Activated CD8-positive, alpha-beta T cell treated with anti-CD3 and anti-CD28 coated beads for 36 hours (primary cell): ENCODE data around the gene KBTBD8. TPM values are rescaled to one million over a fixed set of nuclear protein-coding genes. Genes with fewer than 3 reads are reported as not detected.

Experiments
- ATAC-seq: fragments of 200-7000 bp; cut with Tn5 transposase; one replicate; pipeline ENCODE4 v1.10.0; 2021; ENCODE audit warnings: mild to moderate bottlenecking, moderate library complexity
- CTCF ChIA-PET: fragments of 350-600 bp; sonication (Branson Sonifier 250); formaldehyde crosslinking; loops from one replicate; lab custom pipeline; 2021; ENCODE audit warnings: antibody characterized with exemption; lab: Charles Lee
- POLR2A ChIA-PET: fragments of 350-600 bp; sonication (Branson Sonifier 250); formaldehyde crosslinking; loops from one replicate; lab custom pipeline; 2021; ENCODE audit warnings: antibody characterized with exemption; lab: Charles Lee
- DNase-seq: peaks from one replicate; pipeline ENCODE4 v3.0.0-alpha.2; 2020
- H3K27ac Mint-ChIP-seq: one replicate; pipeline ENCODE4 v1.8.0; 2021; ENCODE audit warnings: mild to moderate bottlenecking, mixed read lengths
- H3K27me3 Mint-ChIP-seq: one replicate; pipeline ENCODE4 v1.8.0; 2021; ENCODE audit warnings: mixed read lengths
- H3K36me3 Mint-ChIP-seq: one replicate; pipeline ENCODE4 v1.8.0; 2021; ENCODE audit warnings: low read depth, mixed read lengths
- H3K4me1 Mint-ChIP-seq: one replicate; pipeline ENCODE4 v1.8.0; 2021; ENCODE audit warnings: low read depth, mixed read lengths
- H3K4me3 Mint-ChIP-seq: one replicate; pipeline ENCODE4 v1.8.0; 2021; ENCODE audit warnings: mild to moderate bottlenecking, moderate library complexity, mixed read lengths
- H3K9me3 Mint-ChIP-seq: one replicate; pipeline ENCODE4 v1.8.0; 2021; ENCODE audit warnings: mixed read lengths
- intact Hi-C: fragments of 100-400 bp; cut with micrococcal nuclease; formaldehyde crosslinking; loops from one replicate; pipeline ENCODE4 v1.10.0; 2022
- total RNA-seq, 2 experiments: library from RNA; stranded (reverse); gene quantifications; one replicate each; pipeline ENCODE4 v1.2.3, GENCODE V29; 2021
- TF ChIP-seq, protein P1 (sequence below): fragments of 200-600 bp; IDR thresholded peaks from one replicate; pipeline ENCODE4 v1.8.0; 2022; ENCODE audit warnings: antibody characterized with exemption, mild to moderate bottlenecking

The KBTBD8 gene
- total RNA-seq, 2 experiments from 2014 or later, result 10.9 to 11.1 TPM

DNA sequence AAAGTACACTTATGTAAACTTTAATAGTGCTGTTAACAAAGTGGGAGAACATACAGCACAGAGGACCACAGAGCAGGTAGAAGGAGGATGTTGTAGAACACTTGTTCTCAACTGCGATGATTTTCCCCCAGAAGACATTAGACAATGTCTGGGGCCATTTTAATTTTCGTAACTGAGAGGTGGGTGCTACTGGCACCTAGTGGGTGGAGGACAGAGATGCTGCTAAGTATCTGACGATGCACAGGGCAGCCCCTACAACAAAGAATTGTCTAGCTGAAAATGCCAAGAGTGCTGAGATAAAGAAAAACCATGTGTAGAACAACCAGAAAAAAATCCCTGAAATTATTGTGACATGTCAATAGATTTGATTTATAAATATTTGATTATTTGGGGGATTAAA lies 5.0 kb upstream of the KBTBD8 start:
- no peaks in the 10 kb centered on the region for H3K9me3 Mint-ChIP-seq
- H3K27ac Mint-ChIP-seq, result no peak overlapping the region
- H3K36me3 Mint-ChIP-seq, result no peaks in the 10 kb centered on the region
- H3K27me3 Mint-ChIP-seq, result peaks cover 14% of the 10 kb centered on the region
- no peak for ATAC-seq
- TF ChIP-seq, protein P1, sequence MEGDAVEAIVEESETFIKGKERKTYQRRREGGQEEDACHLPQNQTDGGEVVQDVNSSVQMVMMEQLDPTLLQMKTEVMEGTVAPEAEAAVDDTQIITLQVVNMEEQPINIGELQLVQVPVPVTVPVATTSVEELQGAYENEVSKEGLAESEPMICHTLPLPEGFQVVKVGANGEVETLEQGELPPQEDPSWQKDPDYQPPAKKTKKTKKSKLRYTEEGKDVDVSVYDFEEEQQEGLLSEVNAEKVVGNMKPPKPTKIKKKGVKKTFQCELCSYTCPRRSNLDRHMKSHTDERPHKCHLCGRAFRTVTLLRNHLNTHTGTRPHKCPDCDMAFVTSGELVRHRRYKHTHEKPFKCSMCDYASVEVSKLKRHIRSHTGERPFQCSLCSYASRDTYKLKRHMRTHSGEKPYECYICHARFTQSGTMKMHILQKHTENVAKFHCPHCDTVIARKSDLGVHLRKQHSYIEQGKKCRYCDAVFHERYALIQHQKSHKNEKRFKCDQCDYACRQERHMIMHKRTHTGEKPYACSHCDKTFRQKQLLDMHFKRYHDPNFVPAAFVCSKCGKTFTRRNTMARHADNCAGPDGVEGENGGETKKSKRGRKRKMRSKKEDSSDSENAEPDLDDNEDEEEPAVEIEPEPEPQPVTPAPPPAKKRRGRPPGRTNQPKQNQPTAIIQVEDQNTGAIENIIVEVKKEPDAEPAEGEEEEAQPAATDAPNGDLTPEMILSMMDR, result no peak
- intact Hi-C loops, result no loop called here
- H3K4me1 Mint-ChIP-seq, result peaks cover 7% of the 10 kb centered on the region
- H3K4me3 Mint-ChIP-seq, result no peak overlapping the region
- DNase-seq, result no peak
- CTCF ChIA-PET, result no interaction called here
- POLR2A ChIA-PET, result no interaction called here

DNA sequence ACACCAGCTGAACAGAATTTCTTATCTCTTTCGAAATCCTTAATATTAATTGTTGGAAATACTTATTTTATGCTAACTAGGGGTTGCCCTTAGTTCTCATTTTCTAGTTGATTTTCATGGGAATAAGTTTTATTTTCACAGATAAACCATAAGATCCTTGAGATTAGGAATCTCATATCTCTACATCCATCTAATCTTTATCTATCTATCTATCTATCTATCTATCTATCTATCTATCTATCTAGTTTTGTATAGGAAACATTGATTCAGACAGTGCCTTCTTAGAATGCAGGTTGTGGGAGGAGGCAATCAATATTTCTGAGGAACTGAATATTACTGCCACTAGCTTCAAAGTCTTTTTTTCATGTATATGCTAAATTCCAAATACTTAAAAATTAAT lies 3.5 kb upstream of the KBTBD8 start:
- no peak overlapping the region for H3K4me3 Mint-ChIP-seq
- POLR2A ChIA-PET, result no interaction called here
- DNase-seq (no peak), ATAC-seq (no peak)
- H3K27ac Mint-ChIP-seq, result no peak overlapping the region
- CTCF ChIA-PET, result interaction anchor here (0.6 to 1.4 kb wide), 3 partner anchors 22 to 1068 kb away, joined by 3 to 6 read pairs (median 3); no protein-coding TSS in a partner anchor
- peaks cover 14% of the 10 kb centered on the region for H3K27me3 Mint-ChIP-seq
- TF ChIP-seq, protein P1, result no peak
- H3K4me1 Mint-ChIP-seq, result peaks cover 10% of the 10 kb centered on the region
- intact Hi-C loops, result no loop called here
- H3K9me3 Mint-ChIP-seq, result no peaks in the 10 kb centered on the region
- H3K36me3 Mint-ChIP-seq, result no peaks in the 10 kb centered on the region

DNA sequence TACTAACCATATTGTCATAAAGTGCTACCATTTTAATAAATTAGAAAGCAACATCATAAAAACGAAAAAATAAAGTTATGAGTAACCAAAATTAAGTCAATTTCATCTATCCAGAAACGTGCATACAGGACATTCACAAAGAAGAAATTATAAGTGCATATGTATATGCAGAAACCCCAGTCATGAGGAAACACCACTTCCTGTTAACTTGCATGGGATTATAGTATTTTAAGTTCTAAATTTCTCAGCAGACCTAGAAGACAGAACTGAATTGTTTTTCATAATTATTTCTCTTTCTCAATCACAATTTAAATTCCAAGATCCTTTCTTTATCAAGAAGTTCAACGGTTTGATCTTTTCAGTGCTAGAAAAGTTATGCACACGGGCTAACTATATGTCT lies 1.4 kb upstream of the KBTBD8 start:
- no peak overlapping the region for H3K4me3 Mint-ChIP-seq
- H3K27ac Mint-ChIP-seq, result no peak overlapping the region
- ChIA-PET CTCF (no interaction called here), POLR2A (no interaction called here)
- peaks cover 14% of the 10 kb centered on the region for H3K27me3 Mint-ChIP-seq
- no peaks in the 10 kb centered on the region for H3K9me3 Mint-ChIP-seq
- intact Hi-C loops, result loop anchor here (5.0 kb wide), 1 partner anchor 774 kb away; the partner anchor contains the start of gene SLC25A26
- peaks cover 25% of the 10 kb centered on the region for H3K4me1 Mint-ChIP-seq
- peaks cover 7% of the 10 kb centered on the region for H3K36me3 Mint-ChIP-seq
- DNase-seq (no peak), ATAC-seq (no peak)
- TF ChIP-seq, protein P1, result no peak

DNA sequence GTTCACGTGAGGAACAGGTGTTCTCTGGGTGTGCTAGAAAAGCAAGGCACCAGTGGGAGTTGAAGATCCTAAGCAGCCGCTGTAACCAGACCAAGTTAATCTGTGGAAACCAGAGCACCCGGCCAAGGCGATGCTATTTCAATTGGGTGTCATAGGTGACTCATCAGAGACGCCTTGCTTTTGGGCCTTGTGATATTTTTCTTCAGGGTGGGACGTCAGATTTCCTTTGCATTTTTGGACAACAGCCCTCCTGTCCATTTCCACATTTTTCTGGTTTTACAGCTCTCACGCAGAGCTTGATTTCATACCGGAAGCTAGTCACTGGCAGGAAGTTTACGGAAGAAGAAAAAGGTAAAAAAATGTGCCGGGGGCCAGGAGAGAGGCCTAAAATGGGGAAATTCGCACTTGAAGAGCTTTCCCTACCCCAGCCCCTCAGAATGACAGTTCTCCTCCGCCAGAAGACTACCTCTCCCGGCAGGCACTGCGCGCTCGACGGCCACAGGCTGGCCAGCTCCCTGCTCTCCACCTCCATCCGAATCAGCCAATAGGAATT lies 471 bp upstream of the KBTBD8 start:
- TF ChIP-seq, protein P1, result no peak
- ATAC-seq, result peak; percentile 1
- no peaks in the 10 kb centered on the region for H3K9me3 Mint-ChIP-seq
- DNase-seq, result peak; percentile 34
- H3K27ac Mint-ChIP-seq, result peak overlapping the region; percentile 94
- H3K27me3 Mint-ChIP-seq, result peaks cover 14% of the 10 kb centered on the region
- intact Hi-C loops, result loop anchor here (5.0 kb wide), 1 partner anchor 775 kb away; the partner anchor contains the start of gene SLC25A26
- ChIA-PET CTCF (interaction anchor here (0.7 to 3.6 kb wide), 5 partner anchors 9 to 116 kb away, joined by 3 to 30 read pairs (median 4); no protein-coding TSS in a partner anchor), POLR2A (interaction anchor here (1.1 to 1.6 kb wide), 3 partner anchors 10 to 28 kb away, joined by 3 to 7 read pairs (median 4); no protein-coding TSS in a partner anchor)
- peaks cover 10% of the 10 kb centered on the region for H3K36me3 Mint-ChIP-seq
- H3K4me3 Mint-ChIP-seq, result peak overlapping the region; percentile 98
- H3K4me1 Mint-ChIP-seq, result peaks cover 26% of the 10 kb centered on the region

DNA sequence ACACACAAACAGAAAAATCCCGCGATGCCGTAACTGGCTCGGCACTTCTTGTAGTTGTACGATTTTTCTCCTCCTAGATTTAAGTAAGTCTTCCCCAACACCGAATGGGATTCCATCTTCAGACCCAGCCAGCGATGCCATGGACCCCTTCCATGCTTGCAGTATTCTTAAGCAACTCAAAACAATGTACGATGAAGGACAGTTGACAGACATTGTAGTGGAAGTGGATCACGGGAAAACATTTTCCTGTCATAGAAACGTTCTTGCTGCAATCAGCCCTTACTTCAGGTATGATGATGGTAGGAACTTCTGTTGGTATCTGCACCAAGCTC lies 763 bp downstream of the KBTBD8 start:
- Mint-ChIP-seq H3K27ac (peak overlapping the region; percentile 94), H3K4me1 (peaks cover 32% of the 10 kb centered on the region), H3K36me3 (peaks cover 22% of the 10 kb centered on the region), H3K4me3 (peak overlapping the region; percentile 98), H3K9me3 (no peaks in the 10 kb centered on the region), H3K27me3 (peaks cover 9% of the 10 kb centered on the region)
- DNase-seq (no peak), ATAC-seq (no peak)
- POLR2A ChIA-PET, result interaction anchor here (1.0 to 1.6 kb wide), 4 partner anchors 9 to 85 kb away, joined by 3 to 7 read pairs (median 4); no protein-coding TSS in a partner anchor
- CTCF ChIA-PET, result interaction anchor here (1.3 to 3.6 kb wide), 2 partner anchors 27 to 115 kb away, joined by 6 to 30 read pairs; no protein-coding TSS in a partner anchor
- intact Hi-C loops, result loop anchor here (5.0 kb wide), 1 partner anchor 777 kb away; the partner anchor contains the start of gene SLC25A26
- TF ChIP-seq, protein P1, result no peak
